Duodenal mucosa (tissue), 2 donors: ENCODE measurements around the gene PCP4.

Experiments used
- H3K27ac ChIP-seq: one replicate; pipeline ENCODE4 v1.7.0; 2013; ENCODE audit warnings: low read depth, low read length
- H3K27me3 ChIP-seq, 2 donors: one replicate each; pipeline ENCODE4 v1.7.0; 2013; ENCODE audit warnings: low read length in 2 of 2, control low read depth in 1 of 2; ENCODE audit not compliant: insufficient read depth in 2 of 2, control insufficient read depth in 1 of 2
- H3K36me3 ChIP-seq, 2 donors: one replicate each; pipeline ENCODE4 v1.7.0; 2013; ENCODE audit warnings: low read length in 2 of 2, control low read depth in 1 of 2; ENCODE audit not compliant: insufficient read depth in 2 of 2, control insufficient read depth in 1 of 2
- H3K4me1 ChIP-seq, 2 donors: one replicate each; pipeline ENCODE4 v1.7.0; 2013; ENCODE audit warnings: low read length in 2 of 2, control low read depth in 1 of 2; ENCODE audit not compliant: insufficient read depth in 2 of 2, control insufficient read depth in 1 of 2
- H3K4me3 ChIP-seq, 2 donors: one replicate each; pipeline ENCODE4 v1.7.0; 2013; ENCODE audit warnings: low read length in 2 of 2, low read depth in 1 of 2
- H3K9ac ChIP-seq, 2 donors: one replicate each; pipeline ENCODE4 v1.7.0; 2013; ENCODE audit warnings: low read length in 2 of 2, low read depth in 1 of 2
- H3K9me3 ChIP-seq, 2 donors: one replicate each; pipeline ENCODE4 v1.7.0; 2013; ENCODE audit warnings: low read length in 2 of 2, control low read depth in 1 of 2; ENCODE audit not compliant: control insufficient read depth in 1 of 2

Gene PCP4

DNA sequence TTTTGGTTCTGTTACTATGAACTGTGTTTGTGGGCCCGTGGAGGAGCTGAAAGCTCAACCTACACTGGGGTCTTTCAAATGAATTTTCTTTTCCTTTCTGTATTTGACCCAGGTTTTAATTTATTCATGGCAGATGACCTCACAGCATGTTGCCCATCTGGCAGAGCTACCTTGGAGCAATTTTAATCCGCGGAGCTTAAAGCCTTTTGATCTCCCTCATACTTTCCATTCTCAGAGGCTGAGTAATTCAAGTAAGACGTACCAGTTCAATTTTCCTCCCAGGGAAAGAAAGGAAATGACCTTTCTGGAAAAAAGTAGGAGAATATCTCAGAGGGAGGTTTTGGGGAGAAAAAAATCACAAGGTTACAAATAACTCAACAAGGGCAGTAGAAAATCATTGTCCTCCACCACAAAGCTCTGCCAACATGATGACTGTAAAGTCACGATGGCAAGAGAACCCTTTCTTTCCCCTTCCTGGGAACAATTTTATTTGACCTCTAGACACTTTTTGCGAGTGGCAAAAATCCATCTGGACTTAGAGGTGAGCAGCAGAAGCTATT lies 21.6 kb upstream of the PCP4 start:
- no peaks in the 10 kb centered on the region for H3K36me3 ChIP-seq
- no peaks in the 10 kb centered on the region for H3K27me3 ChIP-seq
- no peaks in the 10 kb centered on the region for H3K4me1 ChIP-seq
- H3K4me3 ChIP-seq: no peak overlapping the region
- no peak overlapping the region for H3K9ac ChIP-seq
- no peaks in the 10 kb centered on the region for H3K9me3 ChIP-seq
- no peak overlapping the region for H3K27ac ChIP-seq

DNA sequence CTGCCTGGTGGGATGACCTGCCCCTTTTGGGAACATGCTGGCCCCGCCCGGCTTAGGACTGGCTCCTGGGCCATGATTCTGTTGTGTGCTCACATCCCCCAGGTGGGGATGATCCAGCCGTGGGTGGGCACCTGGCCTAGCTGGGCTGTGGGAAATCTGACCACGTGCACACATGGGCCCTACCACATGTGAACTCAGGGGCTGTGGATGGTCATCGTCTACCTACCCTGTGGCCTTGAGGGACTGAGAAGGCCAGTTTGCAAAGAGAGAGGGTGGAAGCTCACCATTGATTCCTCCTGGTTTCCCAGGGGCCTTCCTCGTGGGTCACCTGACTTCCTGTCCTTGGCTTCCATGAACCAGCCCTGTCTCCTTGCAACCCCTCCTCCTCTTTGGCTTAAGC lies 19.4 kb upstream of the PCP4 start:
- H3K4me1 ChIP-seq: no peaks in the 10 kb centered on the region
- no peak overlapping the region for H3K27ac ChIP-seq
- H3K36me3 ChIP-seq: no peaks in the 10 kb centered on the region
- H3K4me3 ChIP-seq: no peak overlapping the region
- no peaks in the 10 kb centered on the region for H3K27me3 ChIP-seq
- H3K9ac ChIP-seq: no peak overlapping the region
- no peaks in the 10 kb centered on the region for H3K9me3 ChIP-seq

DNA sequence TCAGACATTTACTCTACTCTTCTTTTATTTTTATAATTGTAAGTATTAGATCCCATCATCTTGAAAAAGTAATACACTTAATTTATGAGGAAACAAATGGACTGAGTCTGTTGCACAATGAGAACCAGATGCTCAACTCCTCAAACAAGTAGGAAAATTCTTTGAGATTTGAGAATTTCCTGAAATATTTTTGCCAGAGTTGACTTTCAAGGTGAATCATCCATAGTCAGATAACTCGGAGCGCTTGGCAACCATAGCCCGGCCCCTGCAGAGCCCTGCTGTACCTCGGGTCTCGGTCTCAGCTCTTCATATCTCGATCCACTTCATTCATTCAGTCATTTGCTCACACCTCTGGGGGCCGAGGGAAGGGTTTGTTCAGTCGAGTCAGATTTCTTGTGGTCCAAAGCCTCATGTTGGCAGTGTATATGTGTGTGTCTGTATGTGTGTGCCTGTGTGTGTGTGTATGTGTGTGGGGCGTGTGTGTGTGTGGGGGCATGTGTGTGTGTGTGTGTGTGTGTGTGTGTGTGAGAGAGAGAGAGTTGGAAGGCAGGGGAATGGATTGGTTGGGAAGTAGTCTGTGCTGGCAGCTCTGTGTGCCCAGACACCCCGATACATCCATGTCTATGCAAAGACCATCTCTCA lies 18.1 kb upstream of the PCP4 start:
- Histone ChIP-seq H3K4me3 (no peak overlapping the region), H3K27ac (no peak overlapping the region), H3K36me3 (no peaks in the 10 kb centered on the region), H3K9me3 (no peaks in the 10 kb centered on the region), H3K27me3 (no peaks in the 10 kb centered on the region), H3K9ac (no peak overlapping the region), H3K4me1 (no peaks in the 10 kb centered on the region)

DNA sequence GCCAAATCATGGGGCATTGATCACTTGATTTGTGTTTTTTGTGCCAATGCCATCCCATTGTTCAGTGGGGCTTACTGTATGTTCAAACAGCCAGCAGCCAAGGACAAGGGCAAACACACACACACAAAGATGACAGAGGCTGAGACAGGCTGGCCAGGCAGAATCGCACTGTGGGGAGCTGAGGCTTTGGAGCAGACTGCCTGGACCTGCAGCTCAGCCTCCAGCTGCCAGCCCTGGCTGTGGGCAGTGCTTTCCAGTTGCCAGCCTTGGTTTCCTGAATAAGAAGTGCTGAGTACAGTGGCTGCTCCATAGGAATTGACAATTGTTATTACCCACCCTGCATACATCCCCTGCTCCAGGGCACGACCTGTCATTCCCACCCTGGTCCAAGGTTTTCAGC lies 16.9 kb upstream of the PCP4 start:
- no peak overlapping the region for H3K4me3 ChIP-seq
- H3K27me3 ChIP-seq: no peaks in the 10 kb centered on the region
- no peak overlapping the region for H3K9ac ChIP-seq
- no peaks in the 10 kb centered on the region for H3K4me1 ChIP-seq
- no peaks in the 10 kb centered on the region for H3K36me3 ChIP-seq
- H3K27ac ChIP-seq: no peak overlapping the region
- no peaks in the 10 kb centered on the region for H3K9me3 ChIP-seq

DNA sequence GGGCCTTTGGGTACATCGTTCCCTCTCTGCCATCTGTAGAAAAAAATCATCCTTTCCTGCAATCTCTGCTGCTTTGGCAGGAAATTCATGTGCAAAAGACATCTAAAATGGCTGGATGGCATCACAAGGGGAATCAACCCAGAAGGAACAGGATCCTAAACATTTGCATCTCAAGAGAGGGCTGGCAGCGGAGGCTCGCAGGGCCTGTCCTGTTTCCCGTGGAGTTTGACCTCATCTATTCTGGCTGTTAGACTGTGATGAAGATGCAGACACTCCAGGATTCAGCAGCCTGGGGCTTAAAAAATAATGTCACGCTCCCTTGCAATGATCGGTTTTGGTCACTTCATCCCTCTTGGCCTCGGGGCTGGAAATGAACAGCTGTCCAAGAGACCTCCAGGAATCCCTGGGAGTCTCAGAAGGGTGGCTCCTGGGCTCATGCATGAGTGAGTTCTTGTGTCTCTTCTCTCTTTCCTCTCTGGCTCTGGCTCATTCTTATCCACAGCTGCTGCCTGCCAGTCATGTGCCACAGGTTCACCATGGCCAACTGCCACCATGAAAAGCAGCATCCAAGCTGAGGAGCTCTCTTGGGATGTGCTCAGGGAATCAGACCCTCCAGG lies 16.1 kb upstream of the PCP4 start:
- Histone ChIP-seq H3K4me3 (no peak overlapping the region), H3K4me1 (no peaks in the 10 kb centered on the region), H3K36me3 (no peaks in the 10 kb centered on the region), H3K9ac (no peak overlapping the region), H3K27ac (no peak overlapping the region), H3K27me3 (no peaks in the 10 kb centered on the region), H3K9me3 (no peaks in the 10 kb centered on the region)

DNA sequence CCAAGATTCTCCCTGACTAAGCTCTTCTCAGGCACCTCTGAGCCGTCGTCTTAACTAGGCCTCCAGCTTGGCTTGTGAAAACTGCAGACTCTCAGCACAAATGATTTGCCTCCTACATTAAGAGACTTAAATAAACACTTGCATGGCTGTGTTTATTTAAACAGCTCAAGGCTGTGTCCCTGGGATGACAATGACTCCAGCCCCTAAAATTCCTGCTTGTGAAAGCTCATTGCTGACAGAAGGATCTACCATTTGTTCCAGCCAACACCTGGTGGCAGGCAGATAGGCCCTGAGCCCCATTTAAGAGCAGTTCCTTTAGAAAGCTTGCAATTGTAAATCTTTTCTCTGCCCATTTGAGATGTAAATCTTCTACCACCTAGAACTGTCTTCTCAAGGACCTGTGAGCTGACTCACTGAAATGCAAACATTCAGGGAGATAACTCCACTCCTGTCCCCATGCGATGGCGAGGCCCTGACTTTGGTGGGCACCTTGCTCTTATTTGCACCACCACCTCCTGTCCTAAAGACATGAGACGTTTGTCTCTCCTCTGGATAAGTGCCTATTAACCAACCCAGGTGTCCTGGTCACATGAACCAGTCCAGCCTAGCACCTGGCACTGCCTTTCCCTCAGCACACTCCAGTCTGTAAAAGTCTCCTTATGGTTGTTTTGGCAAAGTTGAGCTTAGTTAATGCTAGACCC lies 15.1 kb upstream of the PCP4 start:
- Histone ChIP-seq H3K9me3 (no peaks in the 10 kb centered on the region), H3K4me1 (no peaks in the 10 kb centered on the region), H3K4me3 (no peak overlapping the region), H3K9ac (no peak overlapping the region), H3K36me3 (no peaks in the 10 kb centered on the region), H3K27me3 (no peaks in the 10 kb centered on the region), H3K27ac (no peak overlapping the region)

DNA sequence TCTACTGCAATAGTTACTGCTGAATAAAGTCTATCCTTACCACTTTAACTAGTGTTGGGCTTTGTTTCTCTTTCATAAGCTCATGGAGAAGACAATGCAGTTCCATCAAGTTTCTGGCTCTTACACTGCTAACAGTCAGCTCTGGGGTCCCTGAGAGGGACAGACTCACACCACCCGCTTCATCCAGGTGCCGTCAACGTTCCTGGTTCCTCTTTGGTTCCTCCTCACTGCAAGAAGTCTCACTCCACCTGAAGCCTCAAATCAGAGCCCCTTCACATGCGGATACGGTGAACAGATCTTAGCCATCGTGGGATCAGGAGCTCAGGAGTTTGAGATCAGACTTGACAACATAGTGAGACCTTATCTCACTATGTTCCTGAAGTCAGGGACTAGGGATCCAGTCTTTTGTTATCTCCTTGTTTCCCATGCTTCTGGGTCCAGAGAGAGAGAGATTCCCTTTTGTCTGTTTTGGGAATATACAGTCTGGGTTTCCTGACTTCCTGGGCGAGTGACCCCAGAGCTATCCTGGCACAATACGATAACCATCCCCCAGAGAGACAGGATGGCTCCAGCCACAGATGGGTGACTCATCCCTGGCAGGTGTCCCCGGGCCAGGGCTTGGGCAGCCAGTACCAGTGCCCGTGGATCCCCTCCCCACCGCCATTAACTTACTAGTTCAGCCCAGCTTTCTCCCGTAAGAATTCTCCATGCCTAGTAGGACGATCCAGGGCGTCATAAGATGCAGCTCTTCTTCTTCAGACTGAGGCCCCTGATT lies 14.3 kb upstream of the PCP4 start:
- Histone ChIP-seq H3K4me3 (no peak overlapping the region), H3K36me3 (no peaks in the 10 kb centered on the region), H3K9ac (no peak overlapping the region), H3K27ac (no peak overlapping the region), H3K4me1 (no peaks in the 10 kb centered on the region), H3K27me3 (no peaks in the 10 kb centered on the region), H3K9me3 (no peaks in the 10 kb centered on the region)

DNA sequence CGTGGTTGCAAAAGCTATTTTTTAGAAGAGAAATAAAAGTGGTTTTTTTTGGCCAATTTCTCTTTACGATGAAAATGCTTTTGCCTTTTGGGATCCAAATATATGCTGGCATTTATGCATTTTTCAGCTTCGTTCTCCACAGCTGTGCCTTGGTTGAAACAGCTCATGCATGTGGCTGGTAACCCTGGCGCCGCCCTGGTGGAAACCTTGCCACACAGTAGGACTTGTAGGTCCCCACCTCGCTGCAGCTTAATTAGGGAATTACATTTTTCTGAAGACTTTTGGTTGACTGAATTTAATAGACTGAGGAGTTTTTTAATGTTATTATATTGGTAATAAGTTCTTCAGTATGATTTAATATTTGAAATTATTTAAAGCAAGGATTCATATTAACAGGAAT lies 12.7 kb upstream of the PCP4 start:
- H3K9ac ChIP-seq: no peak overlapping the region
- no peaks in the 10 kb centered on the region for H3K4me1 ChIP-seq
- H3K27me3 ChIP-seq: no peaks in the 10 kb centered on the region
- H3K9me3 ChIP-seq: no peaks in the 10 kb centered on the region
- no peak overlapping the region for H3K4me3 ChIP-seq
- H3K36me3 ChIP-seq: no peaks in the 10 kb centered on the region
- no peak overlapping the region for H3K27ac ChIP-seq

DNA sequence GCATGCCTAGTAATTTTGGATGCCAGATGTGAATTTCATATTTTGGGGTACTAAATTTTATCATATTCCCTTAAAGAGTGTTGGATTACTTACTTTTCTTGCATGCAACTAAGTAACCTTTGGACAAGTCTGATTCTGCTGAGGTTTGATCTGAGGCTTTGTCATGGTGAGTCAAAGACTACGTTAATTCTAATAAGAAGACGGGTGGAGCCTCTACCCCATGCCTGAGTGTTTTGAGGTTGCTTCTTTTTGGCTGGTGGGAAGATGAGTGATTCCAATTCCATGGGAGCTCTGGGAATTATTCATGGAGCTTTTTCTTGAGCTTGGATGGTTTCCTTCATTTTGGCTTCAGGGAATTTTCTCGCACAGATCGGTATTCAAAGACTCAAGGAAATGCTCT lies 11.6 kb upstream of the PCP4 start:
- Histone ChIP-seq H3K9me3 (no peaks in the 10 kb centered on the region), H3K27me3 (no peaks in the 10 kb centered on the region), H3K27ac (no peak overlapping the region), H3K36me3 (no peaks in the 10 kb centered on the region), H3K4me1 (no peaks in the 10 kb centered on the region), H3K4me3 (no peak overlapping the region), H3K9ac (no peak overlapping the region)

DNA sequence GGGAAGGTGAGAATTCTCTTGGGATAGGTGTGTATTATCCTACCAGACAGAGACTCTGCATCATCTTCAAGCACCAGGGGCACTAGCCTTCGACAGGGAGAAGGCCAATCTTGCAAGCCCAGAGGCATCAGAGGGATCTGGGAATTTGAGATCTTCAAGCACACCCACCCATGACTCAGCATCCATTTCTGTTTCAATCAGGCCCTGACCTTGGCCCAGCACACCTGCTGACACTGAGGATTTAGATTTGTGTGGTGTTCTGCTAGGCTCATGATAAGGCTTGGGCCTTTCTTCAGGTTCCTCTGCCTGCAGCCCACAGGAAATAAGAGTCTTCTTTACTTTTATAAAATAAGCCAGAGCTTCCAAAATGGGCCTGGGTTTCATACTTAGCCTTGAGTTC lies 6.6 kb upstream of the PCP4 start:
- Histone ChIP-seq H3K27me3 (no peaks in the 10 kb centered on the region), H3K27ac (no peak overlapping the region), H3K36me3 (no peaks in the 10 kb centered on the region), H3K9ac (no peak overlapping the region), H3K4me3 (no peak overlapping the region), H3K9me3 (no peaks in the 10 kb centered on the region), H3K4me1 (no peaks in the 10 kb centered on the region)
